ENCODE results near the gene GFM1. TPM values are rescaled to one million over a fixed set of nuclear protein-coding genes. Genes with fewer than 3 reads are reported as not detected.

GFM1 gene
- total RNA-seq, 1 donor from 2014 or later, result 34.5 TPM

DNA sequence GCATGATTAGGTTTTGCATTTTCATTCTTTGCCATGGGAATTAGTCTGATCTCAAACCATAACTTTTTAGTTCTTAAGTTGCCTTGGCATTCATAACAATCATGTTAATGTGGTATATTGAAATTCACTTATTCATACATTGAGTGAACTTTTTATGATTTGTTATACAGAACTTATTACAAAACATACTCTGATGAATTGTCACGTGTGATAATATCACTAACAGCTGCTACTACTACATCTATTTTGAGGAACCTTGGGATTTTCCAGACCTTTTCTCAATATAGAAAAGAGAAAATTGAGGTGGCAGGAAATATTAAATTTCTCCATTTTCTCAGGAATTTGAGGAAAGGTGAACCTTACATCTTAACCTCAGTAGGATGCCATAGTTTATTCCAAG lies 18.9 kb downstream of the GFM1 start:
- TF ChIP-seq, protein P1, sequence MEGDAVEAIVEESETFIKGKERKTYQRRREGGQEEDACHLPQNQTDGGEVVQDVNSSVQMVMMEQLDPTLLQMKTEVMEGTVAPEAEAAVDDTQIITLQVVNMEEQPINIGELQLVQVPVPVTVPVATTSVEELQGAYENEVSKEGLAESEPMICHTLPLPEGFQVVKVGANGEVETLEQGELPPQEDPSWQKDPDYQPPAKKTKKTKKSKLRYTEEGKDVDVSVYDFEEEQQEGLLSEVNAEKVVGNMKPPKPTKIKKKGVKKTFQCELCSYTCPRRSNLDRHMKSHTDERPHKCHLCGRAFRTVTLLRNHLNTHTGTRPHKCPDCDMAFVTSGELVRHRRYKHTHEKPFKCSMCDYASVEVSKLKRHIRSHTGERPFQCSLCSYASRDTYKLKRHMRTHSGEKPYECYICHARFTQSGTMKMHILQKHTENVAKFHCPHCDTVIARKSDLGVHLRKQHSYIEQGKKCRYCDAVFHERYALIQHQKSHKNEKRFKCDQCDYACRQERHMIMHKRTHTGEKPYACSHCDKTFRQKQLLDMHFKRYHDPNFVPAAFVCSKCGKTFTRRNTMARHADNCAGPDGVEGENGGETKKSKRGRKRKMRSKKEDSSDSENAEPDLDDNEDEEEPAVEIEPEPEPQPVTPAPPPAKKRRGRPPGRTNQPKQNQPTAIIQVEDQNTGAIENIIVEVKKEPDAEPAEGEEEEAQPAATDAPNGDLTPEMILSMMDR (conservative IDR thresholded peaks at IDR 0.05), result no peak
- Mint-ChIP-seq H3K4me3 (no peak overlapping the region), H3K9me3 (no peaks in the 10 kb centered on the region), H3K36me3 (ENCODE audit: low read depth) (no peaks in the 10 kb centered on the region), H3K27ac (ENCODE audit: unreplicated experiment) (no peak overlapping the region), H3K27me3 (ENCODE audit: low read depth) (no peaks in the 10 kb centered on the region), H3K4me1 (no peaks in the 10 kb centered on the region)
- DNase-seq (ENCODE audit: low read depth, low spot score), result no peak

DNA sequence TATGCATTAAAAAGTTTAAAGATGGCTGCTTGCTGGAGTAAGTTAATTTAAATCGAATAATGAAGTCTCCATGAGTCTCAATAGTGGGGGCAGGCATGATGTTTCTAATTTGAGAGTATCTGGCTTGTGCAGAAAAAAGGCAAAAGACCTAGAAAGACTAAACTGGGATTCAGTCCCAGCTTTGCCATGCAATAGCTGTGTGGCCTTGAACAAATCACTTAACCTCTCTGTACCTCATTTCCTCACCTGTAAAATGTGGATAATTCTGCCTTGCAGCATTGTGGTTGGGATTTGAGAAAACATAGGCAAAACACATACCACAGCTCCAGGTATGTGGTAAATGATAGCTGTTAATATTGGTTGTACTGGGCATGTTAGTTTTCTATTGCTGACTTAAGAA lies 19.5 kb downstream of the GFM1 start:
- no peak for DNase-seq (ENCODE audit: low read depth, low spot score)
- TF ChIP-seq, protein P1 (conservative IDR thresholded peaks at IDR 0.05), result no peak
- no peaks in the 10 kb centered on the region for H3K4me1 Mint-ChIP-seq
- no peaks in the 10 kb centered on the region for H3K9me3 Mint-ChIP-seq
- no peaks in the 10 kb centered on the region for H3K27me3 Mint-ChIP-seq (ENCODE audit: low read depth)
- no peak overlapping the region for H3K4me3 Mint-ChIP-seq
- H3K27ac Mint-ChIP-seq (ENCODE audit: unreplicated experiment), result no peak overlapping the region
- H3K36me3 Mint-ChIP-seq (ENCODE audit: low read depth), result no peaks in the 10 kb centered on the region

DNA sequence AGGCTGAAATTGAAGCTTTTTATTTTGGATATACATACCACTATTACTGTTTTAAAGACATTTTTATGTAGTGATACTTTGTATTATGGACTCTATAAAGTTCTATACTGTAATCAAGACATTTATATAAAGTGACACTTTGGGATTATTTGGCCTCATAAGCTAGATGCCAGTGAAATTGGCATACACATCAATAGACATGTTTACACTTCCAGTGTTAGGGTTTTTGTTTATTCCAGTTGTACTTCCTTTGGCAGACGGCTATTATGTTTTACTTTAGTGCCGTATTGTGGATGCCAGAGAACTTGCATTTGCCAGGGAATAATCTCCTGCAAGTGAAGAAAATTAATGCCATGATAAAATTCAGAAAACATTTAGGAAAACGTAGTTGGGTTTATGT lies 22.1 kb downstream of the GFM1 start:
- H3K36me3 Mint-ChIP-seq (ENCODE audit: low read depth), result no peaks in the 10 kb centered on the region
- H3K27me3 Mint-ChIP-seq (ENCODE audit: low read depth), result no peaks in the 10 kb centered on the region
- H3K4me1 Mint-ChIP-seq, result no peaks in the 10 kb centered on the region
- H3K27ac Mint-ChIP-seq (ENCODE audit: unreplicated experiment), result no peak overlapping the region
- no peaks in the 10 kb centered on the region for H3K9me3 Mint-ChIP-seq
- TF ChIP-seq, protein P1 (conservative IDR thresholded peaks at IDR 0.05), result no peak
- H3K4me3 Mint-ChIP-seq, result no peak overlapping the region
- no peak for DNase-seq (ENCODE audit: low read depth, low spot score)

DNA sequence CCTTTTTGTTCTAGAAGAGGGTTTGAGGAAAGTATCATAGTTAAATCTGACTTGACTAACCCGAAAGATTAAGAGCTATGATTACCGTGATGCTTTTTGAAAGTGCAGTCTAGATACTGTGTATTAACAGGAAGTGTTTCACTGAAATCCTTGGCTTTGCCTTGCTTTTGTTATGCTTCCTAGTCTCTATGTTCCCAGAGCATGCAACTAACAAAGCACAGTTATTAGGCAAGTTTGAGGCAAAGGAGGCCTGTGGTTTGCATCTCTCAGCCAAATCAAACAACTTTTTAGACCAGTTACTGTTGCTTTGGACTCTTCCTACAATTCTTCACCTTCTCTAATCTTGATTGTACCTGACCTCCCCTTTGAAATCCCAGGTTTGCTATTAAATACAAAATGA lies 24.2 kb downstream of the GFM1 start:
- Mint-ChIP-seq H3K27me3 (ENCODE audit: low read depth) (no peaks in the 10 kb centered on the region), H3K4me3 (no peak overlapping the region), H3K4me1 (peaks cover 13% of the 10 kb centered on the region), H3K36me3 (ENCODE audit: low read depth) (peaks cover 2% of the 10 kb centered on the region), H3K9me3 (no peaks in the 10 kb centered on the region), H3K27ac (ENCODE audit: unreplicated experiment) (no peak overlapping the region)
- TF ChIP-seq, protein P1 (conservative IDR thresholded peaks at IDR 0.05), result no peak
- DNase-seq (ENCODE audit: low read depth, low spot score), result no peak

DNA sequence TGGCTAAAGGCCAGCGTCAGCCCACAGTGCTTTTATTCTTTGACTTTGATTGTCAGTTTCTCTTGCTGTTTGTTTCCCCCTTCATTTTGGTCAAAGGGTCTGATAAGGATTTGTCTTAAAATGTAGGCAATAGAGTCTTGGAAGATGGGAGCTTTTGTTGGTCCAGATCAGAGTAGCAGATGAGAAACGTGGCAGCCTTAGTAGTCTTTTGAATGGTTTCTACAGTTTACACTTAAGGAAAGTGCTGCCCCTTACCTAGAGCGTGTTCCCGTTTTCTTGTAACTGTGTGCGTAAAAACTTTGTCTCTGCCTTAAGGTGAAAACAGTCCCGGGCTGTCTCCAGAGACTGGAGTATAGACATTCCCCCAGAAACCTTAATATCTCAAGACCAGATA lies 27.5 kb downstream of the GFM1 start:
- peak overlapping the region; percentile 37 for H3K27ac Mint-ChIP-seq (ENCODE audit: unreplicated experiment)
- TF ChIP-seq, protein P1 (conservative IDR thresholded peaks at IDR 0.05), result no peak
- no peak for DNase-seq (ENCODE audit: low read depth, low spot score)
- H3K9me3 Mint-ChIP-seq, result no peaks in the 10 kb centered on the region
- peak overlapping the region; percentile 92 for H3K4me3 Mint-ChIP-seq
- H3K36me3 Mint-ChIP-seq (ENCODE audit: low read depth), result peaks cover 2% of the 10 kb centered on the region
- H3K4me1 Mint-ChIP-seq, result peaks cover 13% of the 10 kb centered on the region
- no peaks in the 10 kb centered on the region for H3K27me3 Mint-ChIP-seq (ENCODE audit: low read depth)
